Posterior vena cava (tissue), 2 donors: Measurements from ENCODE around the gene HMCN2. TPM values are rescaled to one million over a fixed set of nuclear protein-coding genes. Genes with fewer than 3 reads are reported as not detected.
"Not testable (repeated sequence)": the region's sequence is repeated elsewhere in the genome, so short reads cannot be mapped to it uniquely, and the experiment has no call there.

Experiments
- DNase-seq: peaks from one replicate; pipeline ENCODE4 v3.0.0-alpha.2; 2020; ENCODE audit warnings: low spot score
- intact Hi-C, 2 donors: fragments of 100-400 bp; cut with DNase I; formaldehyde crosslinking; loops; one replicate each; pipeline versions ENCODE4 v1.14.1 to v1.14.2; 2022 to 2023
- total RNA-seq, 2 donors: library from RNA; stranded (reverse); fragmentation: NEBNext Ultra II Directional; extraction: Animal tissue kit (Norgen Biotek cat#: 25700); gene quantifications; one replicate each; pipeline ENCODE4 v1.2.1, GENCODE V29; 2021
- donor health status: DM: yes; HTN: yes; CAD: no.
- donor health status: DM: yes; HTN: yes; CAD: no.

HMCN2 gene
- total RNA-seq, 2 donors from 2014 or later: 98.8 to 224 TPM

GRCh38 chr9:130426883-130427282 lies 161.3 kb downstream of the HMCN2 start:
- no peak for DNase-seq

GRCh38 chr9:130427326-130427725 lies 161.8 kb downstream of the HMCN2 start:
- DNase-seq: no peak
- intact Hi-C loops: no loop called here

More at GRCh38 chr9:130426883-130427282, 161.3 kb downstream of the HMCN2 start:
- intact Hi-C loops: no loop called here

GRCh38 chr9:130428086-130428665 lies 162.6 kb downstream of the HMCN2 start:
- no peak for DNase-seq
- intact Hi-C loops: no loop called here

GRCh38 chr9:130429381-130429780 lies 163.8 kb downstream of the HMCN2 start:
- DNase-seq: no peak
- intact Hi-C loops: no loop called here

- intact Hi-C loops: no loop called here
Observed at GRCh38 chr9:130429831-130430230, 164.3 kb downstream of the HMCN2 start.

DNA sequence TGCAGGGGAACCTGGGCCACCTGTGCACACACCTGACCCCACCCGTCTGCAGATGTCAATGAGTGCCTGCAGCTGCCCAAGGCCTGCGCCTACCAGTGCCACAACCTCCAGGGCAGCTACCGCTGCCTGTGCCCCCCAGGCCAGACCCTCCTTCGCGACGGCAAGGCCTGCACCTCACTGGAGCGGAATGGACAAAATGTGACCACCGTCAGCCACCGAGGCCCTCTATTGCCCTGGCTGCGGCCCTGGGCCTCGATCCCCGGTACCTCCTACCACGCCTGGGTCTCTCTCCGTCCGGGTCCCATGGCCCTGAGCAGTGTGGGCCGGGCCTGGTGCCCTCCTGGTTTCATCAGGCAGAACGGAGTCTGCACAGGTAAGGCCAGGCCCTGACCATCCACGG lies 164.7 kb downstream of the HMCN2 start:
- no peak for DNase-seq
- intact Hi-C loops: no loop called here

More at GRCh38 chr9:130429831-130430230, 164.3 kb downstream of the HMCN2 start:
- no peak for DNase-seq

GRCh38 chr9:130430734-130431535 lies 165.4 kb downstream of the HMCN2 start:
- intact Hi-C loops: no loop called here
- no peak for DNase-seq

GRCh38 chr9:130431536-130432303 lies 166.2 kb downstream of the HMCN2 start:
- intact Hi-C loops: no loop called here
- no peak for DNase-seq

GRCh38 chr9:130432362-130432761 lies 166.8 kb downstream of the HMCN2 start:
- intact Hi-C loops: no loop called here
- DNase-seq: no peak

GRCh38 chr9:130432796-130433167 lies 167.2 kb downstream of the HMCN2 start:
- no peak for DNase-seq
- intact Hi-C loops: no loop called here

- intact Hi-C loops: no loop called here
- DNase-seq: no peak
Observed at GRCh38 chr9:130433168-130433946, 167.8 kb downstream of the HMCN2 start.

DNA sequence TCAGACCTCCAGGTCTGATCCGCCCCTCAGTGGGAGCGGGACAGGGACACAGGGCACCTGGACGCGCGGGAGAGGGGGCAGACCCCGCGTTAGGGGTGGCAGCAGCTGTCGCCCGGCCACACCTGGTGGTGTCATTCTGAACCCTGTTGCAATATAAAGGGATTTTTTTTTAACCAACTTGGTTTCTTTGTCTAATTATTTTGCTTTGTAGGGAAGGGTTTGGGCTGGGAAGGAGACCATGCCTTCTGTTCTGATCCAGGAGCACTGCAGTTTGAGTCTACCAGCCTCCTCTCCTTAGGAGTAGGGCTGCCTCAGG lies 168.3 kb downstream of the HMCN2 start:
- intact Hi-C loops: no loop called here
- DNase-seq: no peak

DNA sequence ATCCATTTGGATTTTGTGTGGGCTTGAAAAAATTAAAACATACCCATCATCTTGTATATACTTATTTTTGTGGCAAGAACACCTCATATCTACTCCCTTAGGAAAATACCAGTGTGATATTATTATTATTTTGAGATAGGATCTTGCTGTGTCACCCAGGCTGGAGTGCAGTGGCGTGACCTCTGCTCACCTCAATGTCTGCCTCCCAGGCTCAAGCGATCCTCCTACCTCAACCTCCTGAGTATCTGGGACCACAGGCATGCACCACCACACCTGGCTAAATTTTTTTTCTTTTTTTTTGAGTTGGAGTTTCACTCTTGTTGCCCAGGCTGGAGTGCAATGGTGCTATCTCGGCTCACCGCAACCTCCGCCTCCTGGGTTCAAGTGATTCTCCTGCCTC lies 169.1 kb downstream of the HMCN2 start:
- intact Hi-C loops, DNase-seq: not testable (repeated sequence)

DNA sequence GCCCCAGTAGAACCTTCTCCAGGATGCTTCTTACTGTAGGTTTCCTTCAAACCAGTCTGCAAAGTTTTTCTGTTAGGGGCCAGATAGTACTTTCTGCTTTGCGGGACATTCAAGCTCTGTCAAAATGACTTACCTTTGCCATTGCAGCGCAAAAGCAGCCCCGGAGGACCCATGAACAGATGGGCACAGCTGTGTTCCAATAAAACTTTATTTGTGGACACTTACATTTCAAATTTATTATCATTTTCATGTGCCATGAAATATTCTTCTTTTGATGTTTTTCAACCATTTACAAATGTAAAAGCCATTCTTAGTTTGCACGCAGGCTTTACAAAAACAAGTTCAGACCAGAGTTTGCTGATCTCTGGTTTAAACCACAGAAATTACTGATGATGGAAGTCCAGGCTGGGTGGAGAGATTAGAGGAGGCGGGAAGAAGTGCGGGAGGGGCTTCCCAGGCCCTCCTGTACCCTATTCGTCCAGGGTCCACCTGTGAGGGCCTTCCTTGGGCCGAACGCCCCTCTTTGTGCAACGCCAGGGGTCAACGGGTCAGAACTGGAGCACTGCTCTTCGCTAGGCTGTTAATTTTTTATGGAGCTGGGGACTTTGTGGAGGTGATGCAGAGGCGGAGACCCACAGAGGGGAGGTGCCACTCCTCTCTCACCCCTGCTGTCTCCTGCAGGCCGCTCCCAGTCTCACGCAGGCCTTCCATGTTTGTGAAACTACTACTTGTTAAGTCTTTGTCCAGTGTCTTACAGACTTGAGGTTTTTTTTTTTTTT lies 171.6 kb downstream of the HMCN2 start:
- intact Hi-C loops: no loop called here
- no peak for DNase-seq

GRCh38 chr9:130438382-130438981 lies 172.9 kb downstream of the HMCN2 start:
- intact Hi-C loops: no loop called here

GRCh38 chr9:130441031-130441430 lies 175.5 kb downstream of the HMCN2 start:
- no peak for DNase-seq
- intact Hi-C loops: no loop called here

More at GRCh38 chr9:130438382-130438981, 172.9 kb downstream of the HMCN2 start:
- no peak for DNase-seq

- intact Hi-C loops: no loop called here
- no peak for DNase-seq
Observed at GRCh38 chr9:130442746-130443455, 177.3 kb downstream of the HMCN2 start.

DNA sequence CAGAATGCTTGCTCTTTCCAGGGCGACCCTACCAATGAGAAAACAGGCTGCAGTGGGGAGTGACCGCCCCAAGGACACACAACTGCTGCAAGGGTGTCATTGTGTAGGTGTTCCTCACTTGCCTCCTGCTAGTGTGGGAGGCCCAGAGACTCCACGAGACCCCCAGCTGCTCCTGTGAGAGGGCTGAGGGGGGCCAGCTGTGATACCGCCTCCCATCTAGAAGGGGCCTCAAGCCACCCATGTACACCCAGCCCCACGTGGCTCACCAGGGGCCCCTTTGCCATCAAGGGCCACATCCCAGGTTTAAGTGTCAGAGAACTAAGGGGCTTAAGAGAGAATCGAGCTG lies 177.9 kb downstream of the HMCN2 start:
- no peak for DNase-seq
- intact Hi-C loops: no loop called here
